Loucy (cell line): ENCODE results near the gene AVPR2.

ENCODE experiments used
- H2AFZ ChIP-seq: fragments of 200-600 bp; sonication (generic); 2 replicates; pipeline ENCODE4 v1.6.0; 2016; ENCODE audit warnings: antibody characterized with exemption, mild to moderate bottlenecking, low read length, moderate library complexity
- H3F3A ChIP-seq: fragments of 200-600 bp; 2 replicates; pipeline ENCODE4 v1.6.0; 2016; ENCODE audit warnings: antibody characterized with exemption, low read depth, mild to moderate bottlenecking
- H3K27me3 ChIP-seq: fragments of 200-600 bp; sonication (generic); 2 replicates; pipeline ENCODE4 v1.6.1; 2014; ENCODE audit warnings: low read length, mild to moderate bottlenecking; ENCODE audit not compliant: insufficient read depth, poor library complexity, severe bottlenecking
- H3K36me3 ChIP-seq: fragments of 200-600 bp; sonication (generic); 2 replicates; pipeline ENCODE4 v1.6.1; 2016; ENCODE audit warnings: low read length; ENCODE audit not compliant: insufficient read depth
- H3K4me1 ChIP-seq: fragments of 200-600 bp; sonication (generic); 2 replicates; pipeline ENCODE4 v1.5.1; 2014; ENCODE audit warnings: low read length, mild to moderate bottlenecking; ENCODE audit not compliant: insufficient read depth, poor library complexity, severe bottlenecking
- H3K4me2 ChIP-seq: fragments of 200-600 bp; sonication (generic); 2 replicates; pipeline ENCODE4 v1.6.0; 2014; ENCODE audit warnings: antibody characterized with exemption, low read length, low read depth, mild to moderate bottlenecking; ENCODE audit not compliant: poor library complexity, severe bottlenecking
- H3K4me3 ChIP-seq: fragments of 200-600 bp; sonication (generic); 2 replicates; pipeline ENCODE4 v1.5.1; 2014; ENCODE audit warnings: low read length, mild to moderate bottlenecking, mixed read lengths; ENCODE audit not compliant: poor library complexity, severe bottlenecking
- H3K79me2 ChIP-seq: fragments of 200-600 bp; sonication (generic); 2 replicates; pipeline ENCODE4 v1.6.1; 2014; ENCODE audit warnings: low read length; ENCODE audit not compliant: insufficient read depth
- H3K9ac ChIP-seq: fragments of 200-600 bp; sonication (generic); 2 replicates; pipeline ENCODE4 v1.6.0; 2014; ENCODE audit warnings: mild to moderate bottlenecking, low read depth, low read length, moderate library complexity; ENCODE audit not compliant: poor library complexity, severe bottlenecking
- H3K9me2 ChIP-seq: fragments of 200-600 bp; sonication (generic); replicated peaks from 2 replicates; pipeline ENCODE4 v1.6.1; 2016; ENCODE audit warnings: low read depth, low read length, mixed read lengths
- H3K9me3 ChIP-seq: fragments of 200-600 bp; sonication (generic); 2 replicates; pipeline ENCODE4 v1.6.1; 2014; ENCODE audit warnings: mild to moderate bottlenecking, antibody characterized with exemption, low read length, low read depth; ENCODE audit not compliant: insufficient read depth
- H4K20me1 ChIP-seq: fragments of 200-600 bp; sonication (generic); 2 replicates; pipeline ENCODE4 v1.6.0; 2014; ENCODE audit warnings: antibody characterized with exemption, low read length, mild to moderate bottlenecking; ENCODE audit not compliant: insufficient read depth, poor library complexity, severe bottlenecking
- CTCF ChIP-seq: fragments of 200-600 bp; sonication (generic); conservative IDR thresholded peaks from 2 replicates; pipeline ENCODE4 v1.5.1; 2014; ENCODE audit warnings: mild to moderate bottlenecking, antibody characterized with exemption, low read length
- EZH2phosphoT487 ChIP-seq: fragments of 200-600 bp; IDR thresholded peaks from 2 replicates; pipeline ENCODE4 v1.6.1; 2018; ENCODE audit warnings: antibody characterized with exemption, mild to moderate bottlenecking, moderate library complexity, borderline replicate concordance

Gene AVPR2

GRCh38 chrX:153925739-153926551 is 21.5 kb downstream of the AVPR2 start, which contains the start of gene ARHGAP4:
Gene ARHGAP4 (minus strand): TSS chrX:153926264. CDS start chrX:153926202, 62 bp downstream.
- H3K4me2 ChIP-seq: peak within 1 kb of the TSS; percentile 84
- no peaks in the 10 kb centered on the region for H3K9me3 ChIP-seq
- H3K9me2 ChIP-seq: no peaks in the 10 kb centered on the region
- H3F3A ChIP-seq: peaks cover 7% of the 10 kb centered on the region; the same call in 1 of the 2 replicates
- no peaks in the 10 kb centered on the region for H3K36me3 ChIP-seq
- no peak for TF ChIP-seq EZH2phosphoT487
- TF ChIP-seq CTCF: no peak
- no peaks in the 10 kb centered on the region for H3K27me3 ChIP-seq
- peaks cover 11% of the 10 kb centered on the region for H4K20me1 ChIP-seq
- H3K79me2 ChIP-seq: peaks cover 59% of the 10 kb centered on the region
- no peak within 1 kb of the TSS for H2AFZ ChIP-seq
- peak within 1 kb of the TSS; percentile 98 for H3K4me3 ChIP-seq
- peaks cover 11% of the 10 kb centered on the region for H3K4me1 ChIP-seq
- H3K9ac ChIP-seq: peak within 1 kb of the TSS; percentile 100

GRCh38 chrX:153926552-153926857 is 22.0 kb downstream of the AVPR2 start:
- no peak overlapping the region for H2AFZ ChIP-seq
- H3K9me2 ChIP-seq: no peaks in the 10 kb centered on the region
- H3K79me2 ChIP-seq: peaks cover 59% of the 10 kb centered on the region
- no peaks in the 10 kb centered on the region for H3K27me3 ChIP-seq
- peaks cover 11% of the 10 kb centered on the region for H4K20me1 ChIP-seq
- H3K4me1 ChIP-seq: peaks cover 11% of the 10 kb centered on the region
- peak overlapping the region; percentile 100 for H3K9ac ChIP-seq
- H3F3A ChIP-seq: peaks cover 7% of the 10 kb centered on the region; the same call in 1 of the 2 replicates
- TF ChIP-seq CTCF: no peak
- TF ChIP-seq EZH2phosphoT487: no peak
- peak overlapping the region; percentile 84 for H3K4me2 ChIP-seq
- no peaks in the 10 kb centered on the region for H3K9me3 ChIP-seq
- H3K4me3 ChIP-seq: peak overlapping the region; percentile 98
- H3K36me3 ChIP-seq: no peaks in the 10 kb centered on the region

GRCh38 chrX:153926858-153927671 is 22.6 kb downstream of the AVPR2 start:
- peaks cover 9% of the 10 kb centered on the region for H4K20me1 ChIP-seq
- H3K9me3 ChIP-seq: no peaks in the 10 kb centered on the region

More at GRCh38 chrX:153926858-153927671, 22.6 kb downstream of the AVPR2 start:
- H3K36me3 ChIP-seq: no peaks in the 10 kb centered on the region
- H3K9ac ChIP-seq: peak overlapping the region; percentile 100
- H3K9me2 ChIP-seq: no peaks in the 10 kb centered on the region
- H3K4me2 ChIP-seq: peak overlapping the region; percentile 84
- H3K79me2 ChIP-seq: peaks cover 59% of the 10 kb centered on the region
- peaks cover 7% of the 10 kb centered on the region; the same call in 1 of the 2 replicates for H3F3A ChIP-seq
- no peak overlapping the region for H2AFZ ChIP-seq
- TF ChIP-seq CTCF: no peak
- no peak for TF ChIP-seq EZH2phosphoT487
- peak overlapping the region; percentile 98 for H3K4me3 ChIP-seq
- no peaks in the 10 kb centered on the region for H3K27me3 ChIP-seq
- peaks cover 11% of the 10 kb centered on the region for H3K4me1 ChIP-seq
